Measurements from ENCODE around the gene KLF3. TPM values are rescaled to one million over a fixed set of nuclear protein-coding genes. Genes with fewer than 3 reads are reported as not detected.

Gene KLF3
- total and polyA plus RNA-seq, 9 of the 15 experiments (the other 6 are each of a cell fraction or from before 2014, with no cell fraction given): 9.9 to 47.2 (median 18.1) TPM

- no peak for TF ChIP-seq KAT2B (IDR thresholded peaks at IDR 0.05; ENCODE audit: low read depth, low read length)
- no peak for TF ChIP-seq FOS (IDR thresholded peaks at IDR 0.05; ENCODE audit: extremely low read depth, insufficient read length)
- TF ChIP-seq ZNF347 (CRISPR knock-in tag; IDR thresholded peaks at IDR 0.05; ENCODE audit: low read depth): no peak
- TF ChIP-seq ZBTB26 (CRISPR knock-in tag; IDR thresholded peaks at IDR 0.05): no peak
- TF ChIP-seq STAT5B (CRISPR knock-in tag; IDR thresholded peaks at IDR 0.05): no peak
- TF ChIP-seq ZNF551 (CRISPR knock-in tag; IDR thresholded peaks at IDR 0.05): no peak
- no peak for TF ChIP-seq MYBL2 (IDR thresholded peaks at IDR 0.05; ENCODE audit: low read depth)
- TF ChIP-seq MYBL2 (CRISPR knock-in tag; IDR thresholded peaks at IDR 0.05; ENCODE audit: borderline replicate concordance): no peak
- TF ChIP-seq KLF1 (tag; IDR thresholded peaks at IDR 0.05): no peak
- TF ChIP-seq AFF4 (CRISPR knock-in tag; IDR thresholded peaks at IDR 0.05): no peak
- no peak for TF ChIP-seq RHOXF2B (CRISPR knock-in tag; conservative IDR thresholded peaks at IDR 0.05)
Measured at GRCh38 chr4:38656111-38656510, 7.9 kb upstream of the KLF3 start (continued).

Measured in K562 (cell line).